Endodermal cell (in vitro differentiated cells): ENCODE data around the gene ALAD. TPM values are rescaled to one million over a fixed set of nuclear protein-coding genes. Genes with fewer than 3 reads are reported as not detected.

ENCODE experiments used
- DNase-seq: peaks from one replicate; pipeline ENCODE4 v3.0.0-alpha.2; 2017
- H3K27ac ChIP-seq: 2 replicates; pipeline ENCODE4 v1.5.1; 2013; ENCODE audit warnings: mild to moderate bottlenecking, low read depth, low read length, moderate library complexity
- H3K27me3 ChIP-seq: 2 replicates; pipeline ENCODE4 v1.6.1; 2013; ENCODE audit warnings: mild to moderate bottlenecking, low read length, moderate library complexity; ENCODE audit not compliant: insufficient read depth, control insufficient read depth, poor library complexity, severe bottlenecking
- H3K36me3 ChIP-seq: 2 replicates; pipeline ENCODE4 v1.7.0; 2013; ENCODE audit warnings: mild to moderate bottlenecking, low read length, moderate library complexity; ENCODE audit not compliant: control insufficient read depth, insufficient read depth
- H3K4me1 ChIP-seq: one replicate; pipeline ENCODE4 v1.7.0; 2013; ENCODE audit warnings: low read length; ENCODE audit not compliant: control insufficient read depth, insufficient read depth
- H3K4me3 ChIP-seq: 2 replicates; pipeline ENCODE4 v1.5.1; 2013; ENCODE audit warnings: mild to moderate bottlenecking, low read length, moderate library complexity
- H3K9ac ChIP-seq: 2 replicates; pipeline ENCODE4 v1.6.1; 2013; ENCODE audit warnings: mild to moderate bottlenecking, low read length, moderate library complexity; ENCODE audit not compliant: poor library complexity, severe bottlenecking; ENCODE audit errors: extremely low read depth
- H3K9me3 ChIP-seq: 2 replicates; pipeline ENCODE4 v1.6.1; 2013; ENCODE audit warnings: mild to moderate bottlenecking, low read length, moderate library complexity; ENCODE audit not compliant: control insufficient read depth
- H3K27ac Mint-ChIP-seq: 2 replicates; pipeline ENCODE4 v1.8.0; 2020; ENCODE audit warnings: mixed read lengths
- H3K27me3 Mint-ChIP-seq: 2 replicates; pipeline ENCODE4 v1.8.0; 2021; ENCODE audit warnings: mild to moderate bottlenecking, mixed read lengths; ENCODE audit not compliant: insufficient read depth
- H3K36me3 Mint-ChIP-seq: 2 replicates; pipeline ENCODE4 v1.8.0; 2020; ENCODE audit warnings: low read depth, mixed read lengths
- H3K4me1 Mint-ChIP-seq: 2 replicates; pipeline ENCODE4 v1.8.0; 2020; ENCODE audit warnings: mixed read lengths
- H3K4me3 Mint-ChIP-seq: 2 replicates; pipeline ENCODE4 v1.8.0; 2020; ENCODE audit warnings: mild to moderate bottlenecking, moderate library complexity, mixed read lengths
- H3K9me3 Mint-ChIP-seq: 2 replicates; pipeline ENCODE4 v1.8.0; 2020; ENCODE audit warnings: mild to moderate bottlenecking, mixed read lengths
- WGBS, 2 experiments: methylation state at CpG; one replicate each; pipeline versions ENCODE4 v1.1.5 to v1.1.7; 2013; ENCODE audit warnings: missing lambda C conversion rate in 2 of 2, mixed read lengths in 1 of 2; ENCODE audit not compliant: insufficient coverage in 1 of 2, insufficient read length in 1 of 2; 5-methylcytosine and 5-hydroxymethylcytosine counted together
- total RNA-seq, 2 donors: library from RNA; stranded (reverse); fragmentation: NEBNext Ultra II Directional in 1 of 2; extraction: Animal tissue kit (Norgen Biotek cat#: 25700) in 1 of 2; gene quantifications; 2 replicates in 1 of 2; 3 replicates in 1 of 2; pipeline ENCODE4 v1.2.1, GENCODE V29; 2021
- TF ChIP-seq, protein P1 (sequence below): fragments of 200-600 bp; sonication (generic); conservative IDR thresholded peaks from 2 replicates; pipeline ENCODE4 v1.5.0; 2021; ENCODE audit warnings: antibody characterized with exemption, mild to moderate bottlenecking

Gene ALAD
- total RNA-seq, 2 donors from 2014 or later, result 40.4 to 51.9 TPM

- Mint-ChIP-seq H3K36me3 (peaks cover 42% of the 10 kb centered on the region), H3K4me1 (peaks cover 16% of the 10 kb centered on the region), H3K9me3 (no peaks in the 10 kb centered on the region), H3K27me3 (no peaks in the 10 kb centered on the region), H3K4me3 (no peak overlapping the region), H3K27ac (no peak overlapping the region)
- Histone ChIP-seq H3K27ac (no peak overlapping the region), H3K27me3 (no peaks in the 10 kb centered on the region), H3K9ac (no peak overlapping the region), H3K36me3 (peaks cover 32% of the 10 kb centered on the region), H3K9me3 (no peaks in the 10 kb centered on the region), H3K4me3 (no peak overlapping the region), H3K4me1 (peaks cover 10% of the 10 kb centered on the region)
- DNase-seq, result no peak
- 79 to 87% methylated on average over 5 to 8 of the region's 8 CpGs for WGBS, 2 experiments
- TF ChIP-seq, protein P1, sequence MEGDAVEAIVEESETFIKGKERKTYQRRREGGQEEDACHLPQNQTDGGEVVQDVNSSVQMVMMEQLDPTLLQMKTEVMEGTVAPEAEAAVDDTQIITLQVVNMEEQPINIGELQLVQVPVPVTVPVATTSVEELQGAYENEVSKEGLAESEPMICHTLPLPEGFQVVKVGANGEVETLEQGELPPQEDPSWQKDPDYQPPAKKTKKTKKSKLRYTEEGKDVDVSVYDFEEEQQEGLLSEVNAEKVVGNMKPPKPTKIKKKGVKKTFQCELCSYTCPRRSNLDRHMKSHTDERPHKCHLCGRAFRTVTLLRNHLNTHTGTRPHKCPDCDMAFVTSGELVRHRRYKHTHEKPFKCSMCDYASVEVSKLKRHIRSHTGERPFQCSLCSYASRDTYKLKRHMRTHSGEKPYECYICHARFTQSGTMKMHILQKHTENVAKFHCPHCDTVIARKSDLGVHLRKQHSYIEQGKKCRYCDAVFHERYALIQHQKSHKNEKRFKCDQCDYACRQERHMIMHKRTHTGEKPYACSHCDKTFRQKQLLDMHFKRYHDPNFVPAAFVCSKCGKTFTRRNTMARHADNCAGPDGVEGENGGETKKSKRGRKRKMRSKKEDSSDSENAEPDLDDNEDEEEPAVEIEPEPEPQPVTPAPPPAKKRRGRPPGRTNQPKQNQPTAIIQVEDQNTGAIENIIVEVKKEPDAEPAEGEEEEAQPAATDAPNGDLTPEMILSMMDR, result peak; percentile 20
Measured at GRCh38 chr9:113370806-113371325, 30.2 kb downstream of the ALAD start.

DNA sequence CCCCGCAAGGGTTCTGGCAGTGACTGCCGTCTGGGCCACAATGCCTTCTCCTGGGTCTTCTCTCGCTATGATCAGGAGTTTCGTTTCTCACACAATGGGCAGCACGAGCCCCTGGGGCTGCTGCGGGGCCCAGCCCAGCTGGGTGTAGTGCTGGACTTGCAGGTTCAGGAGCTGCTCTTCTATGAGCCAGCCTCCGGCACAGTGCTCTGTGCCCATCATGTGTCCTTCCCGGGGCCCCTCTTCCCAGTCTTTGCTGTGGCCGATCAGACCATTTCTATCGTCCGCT is 31.3 kb downstream of the ALAD start:
- no peak overlapping the region for H3K4me3 ChIP-seq
- TF ChIP-seq, protein P1, result no peak
- no peaks in the 10 kb centered on the region for H3K27me3 Mint-ChIP-seq
- no peaks in the 10 kb centered on the region for H3K9me3 Mint-ChIP-seq
- peaks cover 15% of the 10 kb centered on the region for H3K4me1 Mint-ChIP-seq
- no peak overlapping the region for H3K27ac ChIP-seq
- peaks cover 35% of the 10 kb centered on the region for H3K36me3 Mint-ChIP-seq
- H3K27ac Mint-ChIP-seq, result no peak overlapping the region
- no peak overlapping the region for H3K9ac ChIP-seq
- peaks cover 29% of the 10 kb centered on the region for H3K36me3 ChIP-seq
- H3K27me3 ChIP-seq, result no peaks in the 10 kb centered on the region
- H3K4me1 ChIP-seq, result peaks cover 10% of the 10 kb centered on the region
- no peak for DNase-seq
- WGBS, 2 experiments, result 86 to 91% methylated on average over 5 to 11 of the region's 11 CpGs
- H3K4me3 Mint-ChIP-seq, result no peak overlapping the region
- H3K9me3 ChIP-seq, result no peaks in the 10 kb centered on the region

DNA sequence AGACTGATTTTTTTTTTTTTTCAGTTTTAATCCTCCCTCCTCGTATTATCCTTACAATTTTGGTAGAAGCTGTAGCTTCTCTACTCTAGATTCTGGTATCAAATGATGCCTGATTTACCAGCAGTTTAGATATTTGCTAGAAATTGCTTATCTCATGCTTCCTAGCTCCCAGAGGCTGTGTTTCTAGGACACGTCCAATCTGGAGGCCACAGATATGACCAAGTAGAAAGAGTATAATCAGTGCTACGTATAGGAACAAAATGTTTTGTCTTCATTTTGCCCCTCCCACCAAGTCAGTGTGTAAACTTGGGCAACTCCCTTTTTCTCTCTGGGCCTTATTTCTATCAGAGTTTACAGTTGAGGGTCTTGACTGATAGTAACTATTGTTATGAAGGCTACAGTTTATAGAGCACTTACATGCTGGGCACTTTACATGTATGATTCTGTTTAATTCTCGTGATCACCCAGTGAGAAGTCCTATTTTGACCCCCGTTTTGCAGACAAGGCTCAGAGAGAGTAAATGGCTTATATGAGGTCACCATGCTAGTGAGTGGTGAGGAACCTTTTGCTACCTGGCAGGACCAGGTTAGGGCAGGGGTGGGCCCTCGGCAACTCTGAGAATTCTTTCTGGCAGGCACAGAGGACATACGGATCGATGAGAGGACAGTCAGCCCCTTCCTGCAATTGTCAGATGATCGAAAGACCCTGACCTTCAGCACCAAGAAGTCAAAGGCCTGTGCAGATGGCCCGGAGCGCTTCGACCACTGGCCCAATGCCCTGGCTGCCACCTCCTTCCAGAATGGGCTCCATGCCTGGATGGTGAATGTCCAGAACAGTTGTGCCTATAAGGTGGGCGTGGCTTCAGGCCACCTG is 31.9 kb downstream of the ALAD start:
- TF ChIP-seq, protein P1, result no peak
- no peaks in the 10 kb centered on the region for H3K27me3 Mint-ChIP-seq
- no peaks in the 10 kb centered on the region for H3K9me3 ChIP-seq
- H3K4me1 Mint-ChIP-seq, result peaks cover 15% of the 10 kb centered on the region
- H3K36me3 Mint-ChIP-seq, result peaks cover 30% of the 10 kb centered on the region
- H3K4me3 Mint-ChIP-seq, result no peak overlapping the region
- H3K36me3 ChIP-seq, result peaks cover 24% of the 10 kb centered on the region
- no peaks in the 10 kb centered on the region for H3K27me3 ChIP-seq
- H3K27ac ChIP-seq, result no peak overlapping the region
- H3K4me3 ChIP-seq, result no peak overlapping the region
- no peak overlapping the region for H3K27ac Mint-ChIP-seq
- H3K9ac ChIP-seq, result no peak overlapping the region
- WGBS, 2 experiments, result 85 to 99% methylated on average over 11 to 13 of the region's 13 CpGs
- no peaks in the 10 kb centered on the region for H3K9me3 Mint-ChIP-seq
- peaks cover 10% of the 10 kb centered on the region for H3K4me1 ChIP-seq
- DNase-seq, result no peak
